ENCODE measurements around the gene HIPK4. TPM values are rescaled to one million over a fixed set of nuclear protein-coding genes. Genes with fewer than 3 reads are reported as not detected.

The HIPK4 gene
- total RNA-seq, 2 experiments from 2014 or later = not detected

DNA sequence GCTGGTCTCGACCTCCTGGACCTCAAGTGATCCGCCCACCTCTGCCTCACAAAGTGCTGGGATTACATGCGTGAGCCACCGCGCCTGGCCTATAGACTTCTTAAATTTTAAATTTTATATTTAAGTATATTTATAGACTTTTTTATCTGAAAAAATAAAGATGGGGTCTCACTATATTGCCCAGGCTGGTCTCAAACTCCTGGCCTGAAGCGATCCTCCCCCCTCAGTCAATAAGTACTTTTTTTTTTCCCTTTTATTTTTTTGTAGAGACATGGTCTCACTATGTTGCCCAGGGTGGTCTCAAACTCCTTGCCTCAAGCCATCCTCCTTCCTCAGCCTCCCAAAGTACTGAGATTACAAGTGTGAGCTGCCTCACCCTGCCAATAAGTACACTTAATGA lies 34.0 kb upstream of the HIPK4 start:
- no TSS peak for BruUV-seq (replicated peaks)
- Histone ChIP-seq H4K20me1 (ENCODE audit: insufficient read depth, low read length) (no peaks in the 10 kb centered on the region), H3K4me2 (ENCODE audit: low read length) (no peak overlapping the region), H3K4me1 (ENCODE audit: insufficient read depth, low read length, poor library complexity, severe bottlenecking) (peaks cover 20% of the 10 kb centered on the region), H3K79me2 (ENCODE audit: insufficient read depth, low read depth, low read length) (peaks cover 11% of the 10 kb centered on the region; the same call in 1 of the 2 replicates), H2AFZ (ENCODE audit: low read length) (no peak overlapping the region), H3K9me2 (ENCODE audit: insufficient read depth, low read length) (no peaks in the 10 kb centered on the region), H3K27ac (ENCODE audit: low read depth, low read length, poor library complexity, severe bottlenecking) (no peak overlapping the region), H3K4me3 (ENCODE audit: low read depth, low read length, poor library complexity, severe bottlenecking) (no peak overlapping the region), H3K9me3 (ENCODE audit: low read length) (no peaks in the 10 kb centered on the region), H3K36me3 (ENCODE audit: insufficient read depth, low read length) (peaks cover 10% of the 10 kb centered on the region; the same call in 1 of the 2 replicates)
- intact Hi-C loops (cut with micrococcal nuclease; ENCODE audit: unreplicated experiment) = loop anchor here (10.0 kb wide), 1 partner anchor 139 kb away; the partner anchor contains the start of gene AKT2
- TF ChIP-seq EZH2phosphoT487 (IDR thresholded peaks at IDR 0.05; ENCODE audit: borderline replicate concordance, low read depth, low read length) = no peak
- TF ChIP-seq, protein P1, sequence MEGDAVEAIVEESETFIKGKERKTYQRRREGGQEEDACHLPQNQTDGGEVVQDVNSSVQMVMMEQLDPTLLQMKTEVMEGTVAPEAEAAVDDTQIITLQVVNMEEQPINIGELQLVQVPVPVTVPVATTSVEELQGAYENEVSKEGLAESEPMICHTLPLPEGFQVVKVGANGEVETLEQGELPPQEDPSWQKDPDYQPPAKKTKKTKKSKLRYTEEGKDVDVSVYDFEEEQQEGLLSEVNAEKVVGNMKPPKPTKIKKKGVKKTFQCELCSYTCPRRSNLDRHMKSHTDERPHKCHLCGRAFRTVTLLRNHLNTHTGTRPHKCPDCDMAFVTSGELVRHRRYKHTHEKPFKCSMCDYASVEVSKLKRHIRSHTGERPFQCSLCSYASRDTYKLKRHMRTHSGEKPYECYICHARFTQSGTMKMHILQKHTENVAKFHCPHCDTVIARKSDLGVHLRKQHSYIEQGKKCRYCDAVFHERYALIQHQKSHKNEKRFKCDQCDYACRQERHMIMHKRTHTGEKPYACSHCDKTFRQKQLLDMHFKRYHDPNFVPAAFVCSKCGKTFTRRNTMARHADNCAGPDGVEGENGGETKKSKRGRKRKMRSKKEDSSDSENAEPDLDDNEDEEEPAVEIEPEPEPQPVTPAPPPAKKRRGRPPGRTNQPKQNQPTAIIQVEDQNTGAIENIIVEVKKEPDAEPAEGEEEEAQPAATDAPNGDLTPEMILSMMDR (conservative IDR thresholded peaks at IDR 0.05; ENCODE audit: low read length) = no peak
- no peak for DNase-seq (ENCODE audit: low spot score)
- ChIA-PET CTCF (ENCODE audit: unreplicated experiment) (interaction anchor here (1.8 kb wide), 1 partner anchor 13 kb away, joined by 5 read pairs; no protein-coding TSS in a partner anchor), POLR2A (interaction anchor here (1.1 to 2.2 kb wide), 2 partner anchors 12 to 19 kb away, joined by 7 to 8 read pairs; no protein-coding TSS in a partner anchor)

DNA sequence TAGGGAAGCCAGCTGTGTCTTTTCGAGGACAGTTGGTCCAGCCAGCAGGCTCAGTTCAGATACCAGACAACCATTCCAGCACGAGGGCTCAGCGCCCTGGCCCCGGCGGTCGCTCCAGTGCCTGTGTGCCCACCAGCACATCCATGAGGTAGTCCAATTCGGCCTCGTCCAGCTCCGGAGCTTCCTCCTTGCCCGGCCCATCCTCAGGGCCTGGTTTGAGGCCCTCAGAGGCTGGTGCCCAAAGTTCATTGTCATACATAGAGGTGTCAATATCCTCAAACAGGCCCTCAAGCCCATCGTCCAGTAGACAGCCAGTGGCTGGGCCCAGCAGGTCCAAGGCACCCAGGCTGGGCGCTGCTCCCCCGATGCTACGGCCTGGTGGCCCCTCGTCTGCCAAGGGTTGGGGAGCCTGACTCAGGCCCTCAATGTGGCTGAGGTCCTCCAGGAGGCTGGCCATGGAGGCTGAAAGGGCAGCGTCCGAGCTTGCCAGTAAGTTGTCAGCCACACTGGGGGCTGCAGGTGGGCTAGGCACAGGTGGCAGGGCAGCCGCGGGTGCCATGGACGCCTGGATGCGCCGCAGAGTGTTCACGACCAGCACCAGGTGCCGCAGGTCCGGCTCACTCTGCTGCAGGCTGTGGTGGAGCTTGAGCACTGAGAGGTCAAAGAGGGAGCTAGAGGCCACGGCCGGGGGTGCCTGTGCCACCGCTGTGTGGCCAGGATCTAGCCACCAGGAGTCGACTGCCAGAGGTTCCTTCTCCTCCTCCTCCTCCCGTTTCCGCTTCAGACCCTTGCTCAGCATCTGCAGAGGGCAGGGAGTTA lies 33.0 kb upstream of the HIPK4 start:
- Histone ChIP-seq H3K4me3 (ENCODE audit: low read depth, low read length, poor library complexity, severe bottlenecking) (no peak overlapping the region), H3K4me2 (ENCODE audit: low read length) (no peak overlapping the region), H3K4me1 (ENCODE audit: insufficient read depth, low read length, poor library complexity, severe bottlenecking) (peaks cover 20% of the 10 kb centered on the region), H4K20me1 (ENCODE audit: insufficient read depth, low read length) (no peaks in the 10 kb centered on the region), H3K79me2 (ENCODE audit: insufficient read depth, low read depth, low read length) (peaks cover 11% of the 10 kb centered on the region; the same call in 1 of the 2 replicates), H3K36me3 (ENCODE audit: insufficient read depth, low read length) (peaks cover 10% of the 10 kb centered on the region; the same call in 1 of the 2 replicates), H2AFZ (ENCODE audit: low read length) (no peak overlapping the region), H3K9me3 (ENCODE audit: low read length) (no peaks in the 10 kb centered on the region), H3K9me2 (ENCODE audit: insufficient read depth, low read length) (no peaks in the 10 kb centered on the region), H3K27ac (ENCODE audit: low read depth, low read length, poor library complexity, severe bottlenecking) (no peak overlapping the region)
- BruUV-seq (replicated peaks) = no TSS peak
- TF ChIP-seq EZH2phosphoT487 (IDR thresholded peaks at IDR 0.05; ENCODE audit: borderline replicate concordance, low read depth, low read length) = no peak
- TF ChIP-seq, protein P1 (conservative IDR thresholded peaks at IDR 0.05; ENCODE audit: low read length) = no peak
- ChIA-PET CTCF (ENCODE audit: unreplicated experiment) (interaction anchor here (0.5 kb wide), 1 partner anchor 9 kb away, joined by 3 read pairs; no protein-coding TSS in a partner anchor), POLR2A (interaction anchor here (2.2 kb wide), 1 partner anchor 20 kb away, joined by 8 read pairs; no protein-coding TSS in a partner anchor)
- intact Hi-C loops (cut with micrococcal nuclease; ENCODE audit: unreplicated experiment) = loop anchor here (10.0 kb wide), 1 partner anchor 138 kb away; the partner anchor contains the start of gene AKT2
- DNase-seq (ENCODE audit: low spot score) = no peak
